SJSA1 (cell line): ENCODE data around the gene KCNK2. TPM values are rescaled to one million over a fixed set of nuclear protein-coding genes. Genes with fewer than 3 reads are reported as not detected.

Experiments used
- DNase-seq, 2 experiments: peaks; one replicate each; pipeline ENCODE4 v3.0.0-alpha.2; 2015 to 2020; ENCODE audit warnings: low spot score in 2 of 2, low read depth in 1 of 2
- H3K27ac ChIP-seq: fragments of 250-450 bp; sonication (Bioruptor Pico); 2 replicates; pipeline ENCODE4 v1.5.1; 2020; ENCODE audit warnings: mild to moderate bottlenecking, moderate library complexity
- H3K27me3 ChIP-seq: fragments of 250-450 bp; sonication (Bioruptor Pico); replicated peaks from 2 replicates; pipeline ENCODE4 v1.5.1; 2020; ENCODE audit warnings: mild to moderate bottlenecking, moderate library complexity
- H3K36me3 ChIP-seq: fragments of 250-450 bp; sonication (Bioruptor Pico); 2 replicates; pipeline ENCODE4 v1.5.1; 2020; ENCODE audit warnings: mild to moderate bottlenecking
- H3K4me1 ChIP-seq: fragments of 250-450 bp; sonication (Bioruptor Pico); replicated peaks from 2 replicates; pipeline ENCODE4 v1.6.1; 2021; ENCODE audit warnings: mild to moderate bottlenecking
- H3K4me3 ChIP-seq: fragments of 250-450 bp; sonication (Bioruptor Pico); 2 replicates; pipeline ENCODE4 v1.5.1; 2020; ENCODE audit warnings: mild to moderate bottlenecking
- H3K9me3 ChIP-seq: fragments of 250-450 bp; sonication (Bioruptor Pico); replicated peaks from 2 replicates; pipeline ENCODE4 v1.5.1; 2020; ENCODE audit warnings: mild to moderate bottlenecking
- total RNA-seq: library from RNA; depleted of rRNA; stranded (reverse); fragments of >200 nt; shearing (Covaris generic); gene quantifications from 2 replicates; pipeline ENCODE4 v1.2.3, GENCODE V29; 2014

KCNK2 gene
- total RNA-seq, 1 experiment from 2014 or later: not detected

- Histone ChIP-seq H3K4me3 (no peak overlapping the region), H3K36me3 (no peaks in the 10 kb centered on the region), H3K27me3 (no peaks in the 10 kb centered on the region), H3K27ac (no peak overlapping the region), H3K4me1 (no peaks in the 10 kb centered on the region), H3K9me3 (no peaks in the 10 kb centered on the region)
- no peak for DNase-seq
These were observed 179.6 kb downstream of the KCNK2 start for GRCh38 chr1:215262106-215262505.

DNA sequence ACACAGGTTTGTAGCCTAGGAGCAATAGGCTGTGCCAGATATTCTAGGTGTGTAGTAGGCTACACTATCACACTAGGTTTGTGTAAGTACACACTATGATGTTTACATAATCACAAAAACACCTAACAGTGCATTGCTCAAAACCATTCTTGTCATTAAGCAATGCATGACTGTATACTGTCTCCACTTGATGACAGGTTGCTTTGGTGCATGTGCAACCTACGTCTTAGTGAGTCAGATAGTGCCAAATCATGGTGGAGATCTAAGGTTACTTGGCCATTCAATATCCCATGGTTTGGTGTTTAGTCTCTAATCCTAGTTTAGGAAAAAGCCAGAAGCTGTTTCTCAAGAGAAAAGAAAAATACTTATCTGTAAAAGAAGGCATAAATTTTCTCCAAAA lies 181.1 kb downstream of the KCNK2 start:
- no peak overlapping the region for H3K4me3 ChIP-seq
- H3K27ac ChIP-seq: no peak overlapping the region
- no peaks in the 10 kb centered on the region for H3K9me3 ChIP-seq
- no peaks in the 10 kb centered on the region for H3K36me3 ChIP-seq
- DNase-seq: no peak
- H3K27me3 ChIP-seq: no peaks in the 10 kb centered on the region
- H3K4me1 ChIP-seq: no peaks in the 10 kb centered on the region

DNA sequence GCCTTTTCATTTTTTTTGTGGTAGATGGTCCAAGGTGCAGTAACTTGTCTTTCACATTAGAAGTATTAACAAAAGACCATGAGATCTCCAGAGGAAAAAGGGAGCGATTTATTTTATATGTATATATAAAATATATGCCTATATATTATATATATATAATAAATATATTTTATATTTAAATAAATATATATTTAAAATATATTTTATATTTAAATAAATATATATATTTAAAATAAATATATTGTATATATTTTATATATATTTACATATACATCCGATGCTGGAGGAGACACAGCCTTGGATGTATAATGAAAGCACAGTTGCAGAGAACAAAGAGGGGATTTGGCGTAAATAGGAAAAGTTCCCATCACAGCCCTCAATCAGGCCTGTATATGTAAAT lies 182.1 kb downstream of the KCNK2 start:
- no peaks in the 10 kb centered on the region for H3K9me3 ChIP-seq
- H3K36me3 ChIP-seq: no peaks in the 10 kb centered on the region
- no peak overlapping the region for H3K27ac ChIP-seq
- DNase-seq: no peak
- H3K27me3 ChIP-seq: no peaks in the 10 kb centered on the region
- no peak overlapping the region for H3K4me3 ChIP-seq
- H3K4me1 ChIP-seq: no peaks in the 10 kb centered on the region

GRCh38 chr1:215267495-215267894 lies 185.0 kb downstream of the KCNK2 start:
- Histone ChIP-seq H3K27ac (no peak overlapping the region), H3K36me3 (no peaks in the 10 kb centered on the region), H3K4me1 (no peaks in the 10 kb centered on the region), H3K4me3 (no peak overlapping the region), H3K27me3 (no peaks in the 10 kb centered on the region), H3K9me3 (no peaks in the 10 kb centered on the region)
- DNase-seq: no peak

DNA sequence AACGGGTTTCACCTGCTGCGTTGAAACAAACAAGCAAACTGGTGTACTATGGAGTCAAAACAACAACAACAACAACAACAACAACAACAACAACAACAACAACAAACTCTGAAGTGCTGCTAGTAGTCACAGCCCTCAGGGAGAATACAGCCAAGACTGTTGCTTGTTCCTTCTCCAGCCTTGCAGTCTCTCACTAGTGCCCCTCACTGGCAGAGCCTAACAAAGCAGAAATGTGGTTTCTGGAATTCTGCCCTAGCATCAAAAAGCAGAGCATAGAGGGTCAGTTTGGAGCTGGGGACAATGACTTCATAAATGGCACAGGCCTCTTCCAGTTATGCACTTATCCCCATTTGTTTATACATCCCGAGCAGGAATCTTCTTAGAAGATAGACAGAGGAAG lies 187.4 kb downstream of the KCNK2 start:
- H3K9me3 ChIP-seq: no peaks in the 10 kb centered on the region
- H3K4me1 ChIP-seq: peaks cover 9% of the 10 kb centered on the region
- H3K27me3 ChIP-seq: no peaks in the 10 kb centered on the region

GRCh38 chr1:215273838-215274516 lies 191.4 kb downstream of the KCNK2 start:
- Histone ChIP-seq H3K27ac (no peak overlapping the region), H3K4me1 (peaks cover 9% of the 10 kb centered on the region), H3K4me3 (no peak overlapping the region), H3K36me3 (no peaks in the 10 kb centered on the region), H3K9me3 (no peaks in the 10 kb centered on the region), H3K27me3 (no peaks in the 10 kb centered on the region)
- DNase-seq: peak in 1 of 2 experiments; percentile 21

More for the DNA sequence above, 187.4 kb downstream of the KCNK2 start:
- no peak for DNase-seq
- Histone ChIP-seq H3K4me3 (no peak overlapping the region), H3K27ac (no peak overlapping the region), H3K36me3 (no peaks in the 10 kb centered on the region)

DNA sequence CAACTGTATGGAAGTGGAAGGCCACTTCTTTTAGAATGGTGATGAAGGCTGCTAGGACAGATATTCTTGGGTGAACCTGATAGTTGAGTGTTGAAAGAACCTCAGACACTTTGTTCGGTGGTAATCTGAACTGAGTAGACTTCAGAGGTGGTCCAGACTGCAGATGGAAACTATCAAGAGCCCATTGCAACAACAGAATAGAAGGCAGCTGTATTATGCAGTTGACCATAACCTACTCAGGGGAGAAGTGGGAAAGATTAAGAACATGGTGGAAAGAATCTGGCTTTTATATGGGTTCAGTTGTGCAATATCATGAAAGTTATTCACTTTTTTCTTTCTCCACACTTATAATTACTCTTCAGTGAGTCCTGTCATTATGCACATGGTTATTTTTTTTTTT lies 194.0 kb downstream of the KCNK2 start:
- DNase-seq: no peak
- H3K27ac ChIP-seq: no peak overlapping the region
- H3K4me1 ChIP-seq: peaks cover 9% of the 10 kb centered on the region
- H3K4me3 ChIP-seq: no peak overlapping the region
- H3K27me3 ChIP-seq: no peaks in the 10 kb centered on the region
- no peaks in the 10 kb centered on the region for H3K9me3 ChIP-seq
- H3K36me3 ChIP-seq: no peaks in the 10 kb centered on the region

- Histone ChIP-seq H3K4me3 (no peak overlapping the region), H3K27me3 (no peaks in the 10 kb centered on the region), H3K4me1 (peaks cover 14% of the 10 kb centered on the region), H3K36me3 (no peaks in the 10 kb centered on the region), H3K27ac (no peak overlapping the region), H3K9me3 (no peaks in the 10 kb centered on the region)
- no peak for DNase-seq
These were observed 195.0 kb downstream of the KCNK2 start for GRCh38 chr1:215277532-215277931.

DNA sequence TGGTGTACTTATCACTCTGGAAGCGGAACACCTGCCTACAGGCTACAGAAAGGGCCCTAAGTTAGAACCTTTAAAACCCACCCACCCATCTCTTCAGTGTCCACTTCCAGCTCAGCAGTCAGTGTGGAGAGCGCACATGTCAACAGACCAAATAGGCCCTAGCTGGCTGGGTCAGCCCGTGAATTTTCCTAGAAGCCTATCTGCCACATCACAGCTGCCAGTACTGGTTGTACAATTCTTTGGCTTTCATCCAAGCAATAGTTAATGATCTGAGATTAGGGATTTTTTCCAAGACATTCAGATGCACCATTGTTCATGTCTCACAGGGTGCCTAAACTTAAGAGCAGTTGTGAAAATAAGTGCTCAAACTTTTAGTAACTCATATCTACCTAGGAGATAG lies 197.1 kb downstream of the KCNK2 start:
- Histone ChIP-seq H3K36me3 (no peaks in the 10 kb centered on the region), H3K27ac (no peak overlapping the region), H3K4me1 (peaks cover 5% of the 10 kb centered on the region; the same call in 1 of the 2 replicates), H3K9me3 (no peaks in the 10 kb centered on the region), H3K27me3 (no peaks in the 10 kb centered on the region), H3K4me3 (no peak overlapping the region)
- DNase-seq: no peak

GRCh38 chr1:215282557-215282956 lies 200.0 kb downstream of the KCNK2 start:
- Histone ChIP-seq H3K4me3 (no peak overlapping the region), H3K27me3 (no peaks in the 10 kb centered on the region), H3K9me3 (no peaks in the 10 kb centered on the region), H3K27ac (no peak overlapping the region), H3K4me1 (peaks cover 5% of the 10 kb centered on the region; the same call in 1 of the 2 replicates), H3K36me3 (no peaks in the 10 kb centered on the region)
- DNase-seq: peak in 1 of 2 experiments; percentile 6

- DNase-seq: no peak
- no peaks in the 10 kb centered on the region for H3K27me3 ChIP-seq
These were observed 202.7 kb downstream of the KCNK2 start for GRCh38 chr1:215285013-215285800.

More at GRCh38 chr1:215285013-215285800, 202.7 kb downstream of the KCNK2 start:
- no peaks in the 10 kb centered on the region for H3K36me3 ChIP-seq
- no peak overlapping the region for H3K4me3 ChIP-seq
- H3K9me3 ChIP-seq: no peaks in the 10 kb centered on the region
- no peak overlapping the region for H3K27ac ChIP-seq
- H3K4me1 ChIP-seq: peaks cover 5% of the 10 kb centered on the region; the same call in 1 of the 2 replicates
